Activated naive CD8-positive, alpha-beta T cell treated with anti-CD3 and anti-CD28 coated beads, Interleukin-2, amount 50 U/mL, for 24 hours (primary cell): ENCODE measurements around the gene CDC14B.
"Not testable (repeated sequence)": the region's sequence is repeated elsewhere in the genome, so short reads cannot be mapped to it uniquely, and the experiment has no call there.

ENCODE experiments used
- ATAC-seq: fragments of 150-1000 bp; cut with Tn5 transposase; one replicate; pipeline ENCODE4 v1.10.0; 2021
- DNase-seq: peaks from one replicate; pipeline ENCODE4 v3.0.0; 2021
- H3K27ac Mint-ChIP-seq: one replicate; pipeline ENCODE4 v1.8.0; 2021; ENCODE audit warnings: mild to moderate bottlenecking, mixed read lengths
- H3K27me3 Mint-ChIP-seq: one replicate; pipeline ENCODE4 v1.8.0; 2021; ENCODE audit warnings: mixed read lengths
- H3K36me3 Mint-ChIP-seq: one replicate; pipeline ENCODE4 v1.8.0; 2021; ENCODE audit warnings: low read depth, mixed read lengths
- H3K4me1 Mint-ChIP-seq: one replicate; pipeline ENCODE4 v1.8.0; 2021; ENCODE audit warnings: mixed read lengths
- H3K4me3 Mint-ChIP-seq: one replicate; pipeline ENCODE4 v1.8.0; 2021; ENCODE audit warnings: mild to moderate bottlenecking, moderate library complexity, mixed read lengths
- H3K9me3 Mint-ChIP-seq: one replicate; pipeline ENCODE4 v1.8.0; 2021; ENCODE audit warnings: mixed read lengths

CDC14B gene

GRCh38 chr9:96556701-96557461, 62.8 kb downstream of the CDC14B start:
- DNase-seq, result no peak
- H3K27me3 Mint-ChIP-seq, result no peaks in the 10 kb centered on the region
- no peaks in the 10 kb centered on the region for H3K9me3 Mint-ChIP-seq
- peaks cover 2% of the 10 kb centered on the region for H3K36me3 Mint-ChIP-seq
- no peak overlapping the region for H3K27ac Mint-ChIP-seq
- peaks cover 50% of the 10 kb centered on the region for H3K4me1 Mint-ChIP-seq
- no peak for ATAC-seq
- H3K4me3 Mint-ChIP-seq, result no peak overlapping the region

GRCh38 chr9:96555567-96556386, 63.9 kb downstream of the CDC14B start:
- Mint-ChIP-seq H3K27ac (no peak overlapping the region), H3K36me3 (no peaks in the 10 kb centered on the region), H3K4me1 (peaks cover 61% of the 10 kb centered on the region), H3K4me3 (no peak overlapping the region), H3K27me3 (no peaks in the 10 kb centered on the region), H3K9me3 (no peaks in the 10 kb centered on the region)
- ATAC-seq (no peak), DNase-seq (no peak)

DNA sequence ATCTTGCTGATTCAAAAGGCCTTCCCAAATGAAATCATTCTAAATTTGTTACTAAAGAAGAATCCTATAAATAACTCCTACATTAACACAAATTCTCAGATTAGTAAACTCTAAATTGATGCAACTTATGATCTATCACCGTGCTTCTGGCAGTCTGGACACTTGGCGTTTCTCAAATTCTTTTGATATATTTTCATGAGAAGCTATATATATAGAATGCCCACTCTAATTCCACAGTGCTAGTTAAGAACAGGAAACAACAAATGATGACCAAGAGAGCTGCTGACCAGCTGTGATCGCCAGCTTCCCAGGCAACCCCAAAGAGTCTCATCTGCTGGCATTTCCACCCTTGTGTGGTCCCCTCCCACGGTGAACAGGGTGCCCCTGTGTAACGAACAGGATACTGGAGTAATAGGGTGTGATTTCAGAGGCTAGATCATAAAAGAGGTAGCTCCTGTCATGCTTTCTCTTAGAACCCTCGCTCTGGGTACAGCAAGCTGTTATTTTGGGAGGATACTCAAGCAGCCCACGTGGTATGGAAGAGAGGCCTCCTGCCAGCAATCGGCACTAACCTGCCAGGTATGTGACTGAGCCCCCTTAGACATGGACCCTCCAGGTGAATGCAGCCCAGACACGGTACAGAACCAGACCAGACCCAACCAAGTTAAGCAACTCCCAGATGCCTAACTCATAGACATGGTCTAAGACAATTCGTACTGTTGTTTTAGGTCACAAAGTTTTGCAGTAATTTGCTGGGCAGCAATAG, 64.7 kb downstream of the CDC14B start:
- peak; percentile 50 for ATAC-seq
- Mint-ChIP-seq H3K9me3 (no peaks in the 10 kb centered on the region), H3K27ac (peak overlapping the region; percentile 67), H3K36me3 (no peaks in the 10 kb centered on the region), H3K4me3 (no peak overlapping the region), H3K4me1 (peaks cover 61% of the 10 kb centered on the region), H3K27me3 (no peaks in the 10 kb centered on the region)
- peak; percentile 12 for DNase-seq

GRCh38 chr9:96554326-96554725, 65.3 kb downstream of the CDC14B start:
- H3K9me3 Mint-ChIP-seq, result no peaks in the 10 kb centered on the region
- H3K4me3 Mint-ChIP-seq, result no peak overlapping the region
- H3K4me1 Mint-ChIP-seq, result peaks cover 63% of the 10 kb centered on the region
- no peaks in the 10 kb centered on the region for H3K36me3 Mint-ChIP-seq
- DNase-seq, result no peak
- H3K27me3 Mint-ChIP-seq, result no peaks in the 10 kb centered on the region
- no peak for ATAC-seq
- H3K27ac Mint-ChIP-seq, result peak overlapping the region; percentile 67

GRCh38 chr9:96553070-96553469, 66.6 kb downstream of the CDC14B start:
- DNase-seq, result no peak
- no peaks in the 10 kb centered on the region for H3K36me3 Mint-ChIP-seq
- peak overlapping the region; percentile 70 for H3K27ac Mint-ChIP-seq
- H3K4me3 Mint-ChIP-seq, result peak overlapping the region; percentile 32
- ATAC-seq, result peak; percentile 55
- H3K27me3 Mint-ChIP-seq, result no peaks in the 10 kb centered on the region
- peaks cover 63% of the 10 kb centered on the region for H3K4me1 Mint-ChIP-seq
- H3K9me3 Mint-ChIP-seq, result no peaks in the 10 kb centered on the region

DNA sequence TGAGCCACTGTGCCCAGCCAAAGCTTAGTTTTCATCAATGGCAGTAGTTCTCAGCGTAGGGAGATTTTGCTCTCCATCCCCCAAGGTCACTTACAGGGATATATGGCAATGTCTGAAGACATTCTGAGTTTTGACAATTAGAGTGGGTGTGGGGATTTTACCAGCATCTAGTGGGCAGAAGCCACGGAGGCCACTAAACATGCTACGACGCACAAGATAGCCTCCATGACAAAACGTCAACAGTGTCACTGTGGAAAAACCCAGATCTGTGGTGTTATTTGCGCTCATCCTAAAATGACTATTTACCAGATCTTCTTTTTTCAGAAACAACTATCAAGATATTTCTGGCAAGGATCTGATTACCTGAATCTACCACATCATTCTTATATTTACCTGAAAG, 68.2 kb downstream of the CDC14B start:
- no peaks in the 10 kb centered on the region for H3K9me3 Mint-ChIP-seq
- peaks cover 57% of the 10 kb centered on the region for H3K4me1 Mint-ChIP-seq
- DNase-seq (peak; percentile 16), ATAC-seq (peak; percentile 37)
- no peak overlapping the region for H3K4me3 Mint-ChIP-seq
- peak overlapping the region; percentile 30 for H3K27ac Mint-ChIP-seq
- no peaks in the 10 kb centered on the region for H3K27me3 Mint-ChIP-seq
- no peaks in the 10 kb centered on the region for H3K36me3 Mint-ChIP-seq

DNA sequence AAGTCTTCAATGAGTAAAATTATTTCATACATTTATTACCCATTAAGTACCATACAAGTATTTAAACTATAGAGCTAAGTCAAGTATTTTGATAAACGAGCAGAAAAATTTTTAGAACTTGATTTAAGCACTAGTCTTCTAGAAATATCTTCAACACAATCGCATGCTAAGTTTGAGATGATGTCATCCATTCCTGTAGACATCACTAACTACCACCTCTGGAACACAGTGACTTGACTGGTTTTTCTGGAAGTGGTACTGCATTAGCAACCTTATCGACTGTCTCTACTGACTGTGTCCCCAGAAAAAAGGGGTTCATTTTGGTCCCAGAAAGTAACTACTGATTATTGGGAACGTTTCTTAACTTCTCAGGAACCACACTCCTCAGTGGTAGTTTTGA, 69.0 kb downstream of the CDC14B start:
- DNase-seq (no peak), ATAC-seq (no peak)
- Mint-ChIP-seq H3K27me3 (no peaks in the 10 kb centered on the region), H3K4me1 (peaks cover 51% of the 10 kb centered on the region), H3K4me3 (no peak overlapping the region), H3K36me3 (no peaks in the 10 kb centered on the region), H3K27ac (no peak overlapping the region), H3K9me3 (no peaks in the 10 kb centered on the region)

- not testable (repeated sequence) for H3K27me3 Mint-ChIP-seq, H3K36me3 Mint-ChIP-seq, DNase-seq, ATAC-seq, H3K4me3 Mint-ChIP-seq, H3K4me1 Mint-ChIP-seq, H3K27ac Mint-ChIP-seq, H3K9me3 Mint-ChIP-seq
These were observed 76.5 kb downstream of the CDC14B start for GRCh38 chr9:96543131-96543530.

DNA sequence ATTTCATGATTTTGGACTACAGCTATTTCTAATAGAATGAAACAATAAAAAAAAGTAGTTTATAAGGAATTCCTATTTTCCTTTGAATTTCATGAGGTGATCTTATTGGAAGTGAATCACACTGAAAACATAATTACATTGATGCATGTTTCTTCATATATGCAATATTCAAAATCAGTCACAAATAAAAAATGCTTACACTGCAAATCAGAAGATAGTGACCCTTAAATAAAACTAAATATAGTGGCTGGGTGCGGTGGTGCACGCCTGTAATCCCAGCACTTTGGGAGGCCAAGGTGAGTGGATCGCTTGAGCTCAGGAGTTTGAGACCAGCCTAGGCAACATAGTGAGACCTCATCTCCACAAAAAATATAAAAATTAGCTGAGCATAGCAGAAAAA, 79.5 kb downstream of the CDC14B start:
- no peak for ATAC-seq
- Mint-ChIP-seq H3K36me3 (no peaks in the 10 kb centered on the region), H3K9me3 (no peaks in the 10 kb centered on the region), H3K4me1 (no peaks in the 10 kb centered on the region), H3K4me3 (no peak overlapping the region), H3K27me3 (no peaks in the 10 kb centered on the region), H3K27ac (no peak overlapping the region)
- DNase-seq, result no peak

- no peak for DNase-seq
- no peaks in the 10 kb centered on the region for H3K9me3 Mint-ChIP-seq
- H3K36me3 Mint-ChIP-seq, result peaks cover 8% of the 10 kb centered on the region
- no peak overlapping the region for H3K27ac Mint-ChIP-seq
- no peaks in the 10 kb centered on the region for H3K4me1 Mint-ChIP-seq
- no peak for ATAC-seq
- no peaks in the 10 kb centered on the region for H3K27me3 Mint-ChIP-seq
- H3K4me3 Mint-ChIP-seq, result no peak overlapping the region
These were observed 87.5 kb downstream of the CDC14B start for GRCh38 chr9:96532173-96532572.

- H3K4me3 Mint-ChIP-seq, result no peak overlapping the region
- no peaks in the 10 kb centered on the region for H3K9me3 Mint-ChIP-seq
- peaks cover 2% of the 10 kb centered on the region for H3K36me3 Mint-ChIP-seq
- H3K4me1 Mint-ChIP-seq, result peaks cover 12% of the 10 kb centered on the region
- ATAC-seq (no peak), DNase-seq (no peak)
- no peaks in the 10 kb centered on the region for H3K27me3 Mint-ChIP-seq
- no peak overlapping the region for H3K27ac Mint-ChIP-seq
These were observed 94.9 kb downstream of the CDC14B start for GRCh38 chr9:96524764-96525163.

- Mint-ChIP-seq H3K36me3 (peaks cover 2% of the 10 kb centered on the region), H3K27me3 (no peaks in the 10 kb centered on the region), H3K4me1 (peaks cover 12% of the 10 kb centered on the region), H3K4me3 (no peak overlapping the region), H3K9me3 (no peaks in the 10 kb centered on the region), H3K27ac (no peak overlapping the region)
- DNase-seq, result no peak
- no peak for ATAC-seq
These were observed 95.6 kb downstream of the CDC14B start for GRCh38 chr9:96524045-96524444.

GRCh38 chr9:96523374-96523773, 96.3 kb downstream of the CDC14B start:
- no peak for ATAC-seq
- Mint-ChIP-seq H3K9me3 (no peaks in the 10 kb centered on the region), H3K4me1 (peaks cover 12% of the 10 kb centered on the region)

GRCh38 chr9:96522366-96522765, 97.3 kb downstream of the CDC14B start:
- Mint-ChIP-seq H3K9me3 (no peaks in the 10 kb centered on the region), H3K36me3 (no peaks in the 10 kb centered on the region), H3K4me1 (peaks cover 12% of the 10 kb centered on the region), H3K27me3 (no peaks in the 10 kb centered on the region), H3K27ac (no peak overlapping the region), H3K4me3 (no peak overlapping the region)
- ATAC-seq (no peak), DNase-seq (no peak)

More at GRCh38 chr9:96523374-96523773, 96.3 kb downstream of the CDC14B start:
- H3K27me3 Mint-ChIP-seq, result no peaks in the 10 kb centered on the region
- DNase-seq, result no peak
- H3K27ac Mint-ChIP-seq, result no peak overlapping the region
- H3K4me3 Mint-ChIP-seq, result no peak overlapping the region
- H3K36me3 Mint-ChIP-seq, result peaks cover 2% of the 10 kb centered on the region
